SK-N-SH (cell line): ENCODE measurements around the gene SLC17A9. TPM values are rescaled to one million over a fixed set of nuclear protein-coding genes. Genes with fewer than 3 reads are reported as not detected.

Experiments used
- CTCF ChIP-seq: fragments of 200-600 bp; sonication (generic); IDR thresholded peaks from 2 replicates; pipeline ENCODE4 v1.6.1; 2017; ENCODE audit warnings: antibody characterized with exemption, mild to moderate bottlenecking, moderate library complexity
- FOXJ3 ChIP-seq: sonication (generic); formaldehyde crosslinking; IDR thresholded peaks from 2 replicates; pipeline ENCODE4 v1.5.1; 2020; ENCODE audit warnings: mild to moderate bottlenecking, missing genetic modification reagents
- MEF2A ChIP-seq: IDR thresholded peaks from 2 replicates; pipeline ENCODE4 v1.4.0; 2012; ENCODE audit warnings: low read depth, borderline replicate concordance
- MXI1 ChIP-seq: IDR thresholded peaks from 2 replicates; pipeline ENCODE4 v1.6.1; 2012; ENCODE audit warnings: mild to moderate bottlenecking, low read depth, low read length, improper control_type of control experiment
- NRF1 ChIP-seq: IDR thresholded peaks from 2 replicates; pipeline ENCODE4 v1.6.1; 2012; ENCODE audit warnings: low read depth, mild to moderate bottlenecking, low read length
- RCOR1 ChIP-seq: fragments of 150-350 bp; IDR thresholded peaks from 2 replicates; pipeline ENCODE4 v1.6.1; 2017; ENCODE audit warnings: antibody characterized with exemption, low read length
- REST ChIP-seq: IDR thresholded peaks from 2 replicates; pipeline ENCODE4 v1.6.1; 2012; ENCODE audit warnings: mild to moderate bottlenecking, low read depth, low read length, moderate library complexity
- RXRA ChIP-seq: IDR thresholded peaks from 2 replicates; pipeline ENCODE4 v1.4.0; 2012; ENCODE audit warnings: low read depth, mild to moderate bottlenecking, borderline replicate concordance
- SIN3A ChIP-seq: IDR thresholded peaks from 2 replicates; pipeline ENCODE4 v1.6.1; 2012; ENCODE audit warnings: low read depth, mild to moderate bottlenecking, low read length, moderate library complexity, borderline replicate concordance
- ZBTB33 ChIP-seq: IDR thresholded peaks from 2 replicates; pipeline ENCODE4 v1.4.0; 2012; ENCODE audit warnings: low read depth, borderline replicate concordance
- polyA plus RNA-seq, 3 experiments: library from polyadenylated mRNA; depleted of rRNA; stranded (reverse); fragments of >200 nt; gene quantifications; 2 replicates each; pipeline ENCODE4 v1.2.3, GENCODE V29; 2012

Gene SLC17A9
- polyA plus RNA-seq, 1 of the 3 experiments (the other 2 are of a cell fraction) = not detected

- TF ChIP-seq REST (no peak), RCOR1 (no peak), MEF2A (no peak), CTCF (peak; percentile 90), SIN3A (no peak), FOXJ3 (CRISPR knock-in tag) (no peak), NRF1 (no peak), RXRA (no peak), ZBTB33 (no peak), MXI1 (no peak)
Measured at GRCh38 chr20:63009045-63009961, 56.8 kb downstream of the SLC17A9 start (continued).
